GM18951 (cell line): ENCODE data around the gene GSS.

Experiments used
- POLR2A ChIP-seq: IDR thresholded peaks from 4 replicates; pipeline ENCODE4 v1.6.1; 2011; ENCODE audit warnings: mild to moderate bottlenecking; ENCODE audit not compliant: insufficient read length, insufficient read depth; ENCODE audit errors: extremely low read depth
- in situ Hi-C: fragments of 300-500 bp; cut with MboI; formaldehyde crosslinking; loops from one replicate; pipeline ENCODE4 v1.12.0; 2022; ENCODE audit warnings: low sequenced_read_pairs, mixed read lengths, inconsistent platforms; ENCODE audit not compliant: unreplicated experiment

GSS gene

GRCh38 chr20:34997774-34998173, 42.2 kb upstream of the GSS start:
- no peak for TF ChIP-seq POLR2A
- in situ Hi-C loops, result no loop called here

GRCh38 chr20:34997131-34997561, 41.5 kb upstream of the GSS start:
- TF ChIP-seq POLR2A, result no peak
- in situ Hi-C loops, result no loop called here

- TF ChIP-seq POLR2A, result no peak
- in situ Hi-C loops, result no loop called here
Measured at GRCh38 chr20:34996243-34997028, 40.8 kb upstream of the GSS start.

GRCh38 chr20:34995696-34996095, 40.1 kb upstream of the GSS start:
- in situ Hi-C loops, result no loop called here
- no peak for TF ChIP-seq POLR2A

GRCh38 chr20:34995192-34995591, 39.6 kb upstream of the GSS start:
- TF ChIP-seq POLR2A, result no peak
- in situ Hi-C loops, result no loop called here

- no peak for TF ChIP-seq POLR2A
- in situ Hi-C loops, result no loop called here
Measured at GRCh38 chr20:34994509-34995131, 39.0 kb upstream of the GSS start.

GRCh38 chr20:34993941-34994508, 38.4 kb upstream of the GSS start:
- in situ Hi-C loops, result no loop called here
- TF ChIP-seq POLR2A, result no peak

- TF ChIP-seq POLR2A, result no peak
Measured at GRCh38 chr20:34992751-34993417, 37.3 kb upstream of the GSS start.

GRCh38 chr20:34990661-34991214, 35.1 kb upstream of the GSS start:
- in situ Hi-C loops, result no loop called here
- no peak for TF ChIP-seq POLR2A

More at GRCh38 chr20:34992751-34993417, 37.3 kb upstream of the GSS start:
- in situ Hi-C loops, result no loop called here

GRCh38 chr20:34990231-34990630, 34.6 kb upstream of the GSS start:
- in situ Hi-C loops, result no loop called here

GRCh38 chr20:34989670-34990069, 34.1 kb upstream of the GSS start:
- TF ChIP-seq POLR2A, result no peak
- in situ Hi-C loops, result no loop called here

More at GRCh38 chr20:34990231-34990630, 34.6 kb upstream of the GSS start:
- no peak for TF ChIP-seq POLR2A

GRCh38 chr20:34989118-34989517, 33.5 kb upstream of the GSS start:
- TF ChIP-seq POLR2A, result no peak
- in situ Hi-C loops, result no loop called here

GRCh38 chr20:34988191-34988540, 32.6 kb upstream of the GSS start:
- no peak for TF ChIP-seq POLR2A
- in situ Hi-C loops, result no loop called here
